NT2/D1 (cell line): ENCODE results near the gene IL36B.

Experiments
- DNase-seq: peaks from one replicate; pipeline ENCODE4 v3.0.0-alpha.2; 2011; ENCODE audit warnings: low read depth, low spot score
- H3K27me3 ChIP-seq: 2 replicates; pipeline ENCODE4 v1.6.0; 2011; ENCODE audit warnings: mild to moderate bottlenecking; ENCODE audit not compliant: insufficient read length, insufficient read depth
- H3K36me3 ChIP-seq: 2 replicates; pipeline ENCODE4 v1.6.1; 2011; ENCODE audit warnings: mild to moderate bottlenecking, low read length, mixed read lengths; ENCODE audit not compliant: insufficient read depth, insufficient read length
- H3K4me1 ChIP-seq: 2 replicates; pipeline ENCODE4 v1.5.1; 2011; ENCODE audit not compliant: insufficient read depth, insufficient read length
- H3K4me3 ChIP-seq: 2 replicates; pipeline ENCODE4 v1.5.1; 2011; ENCODE audit warnings: low read depth; ENCODE audit not compliant: insufficient read length
- H3K9ac ChIP-seq: 2 replicates; pipeline ENCODE4 v1.6.0; 2011; ENCODE audit warnings: low read depth; ENCODE audit not compliant: insufficient read length
- H3K9me3 ChIP-seq: 2 replicates; pipeline ENCODE4 v1.5.1; 2011; ENCODE audit warnings: mild to moderate bottlenecking, low read length; ENCODE audit not compliant: insufficient read depth
- SUZ12 ChIP-seq: IDR thresholded peaks from 2 replicates; pipeline ENCODE4 v1.6.1; 2011; ENCODE audit not compliant: insufficient read length, insufficient read depth; ENCODE audit errors: extremely low read depth
- YY1 ChIP-seq: IDR thresholded peaks from 2 replicates; pipeline ENCODE4 v1.6.1; 2011; ENCODE audit not compliant: insufficient read length, insufficient read depth
- ZNF274 ChIP-seq: IDR thresholded peaks from 2 replicates; pipeline ENCODE4 v1.6.1; 2011; ENCODE audit warnings: mild to moderate bottlenecking, low read depth, low read length

IL36B gene

DNA sequence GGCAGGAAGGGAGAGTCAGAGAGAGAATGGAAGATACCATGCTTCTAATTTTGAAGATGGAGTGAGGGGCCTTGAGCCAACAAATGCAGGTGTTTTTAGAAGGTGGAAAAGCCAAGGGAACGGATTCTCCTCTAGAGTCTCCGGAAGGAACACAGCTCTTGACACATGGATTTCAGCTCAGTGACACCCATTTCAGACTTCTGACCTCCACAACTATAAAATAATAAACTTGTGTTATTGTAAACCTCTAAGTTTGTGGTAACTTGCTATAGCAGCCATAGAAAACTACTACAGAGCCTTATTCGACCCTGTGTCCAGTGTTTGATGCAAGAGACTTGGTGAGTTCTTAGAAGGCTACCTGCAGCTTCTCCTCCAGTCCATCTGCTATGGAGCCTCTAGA lies 22.9 kb upstream of the IL36B start:
- H3K9ac ChIP-seq = no peak overlapping the region
- TF ChIP-seq ZNF274 = no peak
- TF ChIP-seq YY1 = no peak
- no peak for TF ChIP-seq SUZ12
- DNase-seq = no peak
- peaks cover 3% of the 10 kb centered on the region for H3K27me3 ChIP-seq
- no peak overlapping the region for H3K4me3 ChIP-seq
- H3K36me3 ChIP-seq = no peaks in the 10 kb centered on the region
- no peaks in the 10 kb centered on the region for H3K9me3 ChIP-seq
- H3K4me1 ChIP-seq = no peaks in the 10 kb centered on the region

DNA sequence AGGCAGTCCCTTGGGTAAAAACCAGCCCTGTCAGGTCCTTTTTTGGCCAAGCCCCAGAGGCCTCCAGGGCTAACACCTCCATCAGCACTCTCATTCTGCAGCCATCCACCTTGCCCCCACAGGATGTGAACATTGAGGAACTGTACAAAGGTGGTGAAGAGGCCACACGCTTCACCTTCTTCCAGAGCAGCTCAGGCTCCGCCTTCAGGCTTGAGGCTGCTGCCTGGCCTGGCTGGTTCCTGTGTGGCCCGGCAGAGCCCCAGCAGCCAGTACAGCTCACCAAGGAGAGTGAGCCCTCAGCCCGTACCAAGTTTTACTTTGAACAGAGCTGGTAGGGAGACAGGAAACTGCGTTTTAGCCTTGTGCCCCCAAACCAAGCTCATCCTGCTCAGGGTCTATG lies 22.4 kb upstream of the IL36B start:
- H3K36me3 ChIP-seq = no peaks in the 10 kb centered on the region
- DNase-seq = no peak
- no peak overlapping the region for H3K9ac ChIP-seq
- no peak for TF ChIP-seq ZNF274
- no peak for TF ChIP-seq SUZ12
- TF ChIP-seq YY1 = no peak
- no peaks in the 10 kb centered on the region for H3K9me3 ChIP-seq
- no peak overlapping the region for H3K4me3 ChIP-seq
- peaks cover 3% of the 10 kb centered on the region for H3K27me3 ChIP-seq
- H3K4me1 ChIP-seq = no peaks in the 10 kb centered on the region

DNA sequence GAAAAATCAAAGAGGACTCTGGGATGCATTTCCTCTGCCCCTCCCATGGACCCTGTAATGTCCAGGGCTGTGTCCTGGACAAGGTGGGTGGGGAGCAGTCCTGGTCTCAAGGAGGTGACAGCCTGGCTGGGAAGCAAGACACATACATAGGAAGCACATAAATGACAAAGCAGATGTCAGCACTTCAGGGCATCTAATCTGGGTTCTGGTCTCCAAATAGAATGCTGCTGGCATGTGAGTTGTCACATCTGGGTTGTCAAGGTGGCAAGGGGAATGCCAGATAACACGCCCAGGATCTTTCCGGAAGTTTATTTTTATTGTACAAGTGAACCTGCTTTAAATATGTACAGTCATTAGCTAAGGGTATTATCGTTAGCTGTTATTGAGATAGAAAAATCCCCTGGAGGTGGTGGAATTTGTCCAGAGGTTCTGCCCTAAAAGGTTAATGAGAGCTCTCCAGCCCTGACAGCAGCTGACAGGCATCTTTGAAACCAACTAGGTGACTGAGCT lies 20.7 kb upstream of the IL36B start:
- no peak for TF ChIP-seq SUZ12
- TF ChIP-seq ZNF274 = no peak
- no peak for TF ChIP-seq YY1
- H3K36me3 ChIP-seq = no peaks in the 10 kb centered on the region
- no peak for DNase-seq

DNA sequence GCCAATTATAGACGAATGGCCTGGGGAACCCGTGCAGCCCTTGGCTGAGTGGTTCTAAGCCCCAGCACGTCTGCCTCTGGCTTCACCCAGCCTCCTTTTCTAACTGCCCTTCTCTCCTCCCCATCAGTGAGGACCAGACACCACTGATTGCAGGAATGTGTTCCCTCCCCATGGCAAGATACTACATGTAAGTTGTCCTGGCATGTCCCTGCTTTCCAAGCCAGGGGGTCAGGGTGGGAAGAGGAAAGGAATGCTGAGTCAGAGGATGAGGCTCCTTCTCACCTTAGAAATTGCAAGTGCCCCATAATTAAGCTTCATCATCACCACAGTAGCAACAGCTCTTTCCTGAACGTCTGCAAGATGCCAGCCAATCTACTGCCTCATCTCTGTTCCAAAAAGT lies 19.9 kb upstream of the IL36B start:
- Histone ChIP-seq H3K9me3 (no peaks in the 10 kb centered on the region), H3K4me1 (no peaks in the 10 kb centered on the region), H3K4me3 (no peak overlapping the region), H3K9ac (no peak overlapping the region), H3K36me3 (no peaks in the 10 kb centered on the region), H3K27me3 (peaks cover 3% of the 10 kb centered on the region)
- no peak for DNase-seq
- TF ChIP-seq SUZ12 (no peak), YY1 (no peak), ZNF274 (no peak)

More for the DNA sequence above, 20.7 kb upstream of the IL36B start:
- H3K4me1 ChIP-seq = no peaks in the 10 kb centered on the region
- no peak overlapping the region for H3K4me3 ChIP-seq
- H3K27me3 ChIP-seq = peaks cover 3% of the 10 kb centered on the region
- no peaks in the 10 kb centered on the region for H3K9me3 ChIP-seq
- no peak overlapping the region for H3K9ac ChIP-seq

DNA sequence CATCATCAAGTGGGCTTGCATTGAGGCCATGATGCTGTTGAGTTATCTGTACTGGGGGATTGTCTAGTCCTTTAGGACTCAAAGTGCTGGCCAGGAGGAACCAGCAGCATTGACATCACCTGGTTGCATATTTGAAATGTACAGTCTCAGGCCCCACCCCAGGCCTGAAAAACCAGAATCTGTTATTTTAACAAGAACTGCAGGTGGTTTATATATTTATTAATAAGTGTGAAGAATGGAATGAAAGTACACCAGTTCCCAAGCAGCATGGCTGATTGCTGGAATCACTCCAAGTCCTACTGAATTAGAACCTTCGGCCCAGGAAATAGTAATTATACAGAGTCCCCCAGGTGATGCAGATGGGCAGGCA lies 17.9 kb upstream of the IL36B start:
- H3K36me3 ChIP-seq = no peaks in the 10 kb centered on the region
- TF ChIP-seq ZNF274 = no peak
- TF ChIP-seq SUZ12 = no peak
- no peak for TF ChIP-seq YY1
- DNase-seq = no peak
- no peaks in the 10 kb centered on the region for H3K4me1 ChIP-seq
- no peak overlapping the region for H3K9ac ChIP-seq
- H3K4me3 ChIP-seq = no peak overlapping the region
- H3K27me3 ChIP-seq = peaks cover 3% of the 10 kb centered on the region
- H3K9me3 ChIP-seq = no peaks in the 10 kb centered on the region

DNA sequence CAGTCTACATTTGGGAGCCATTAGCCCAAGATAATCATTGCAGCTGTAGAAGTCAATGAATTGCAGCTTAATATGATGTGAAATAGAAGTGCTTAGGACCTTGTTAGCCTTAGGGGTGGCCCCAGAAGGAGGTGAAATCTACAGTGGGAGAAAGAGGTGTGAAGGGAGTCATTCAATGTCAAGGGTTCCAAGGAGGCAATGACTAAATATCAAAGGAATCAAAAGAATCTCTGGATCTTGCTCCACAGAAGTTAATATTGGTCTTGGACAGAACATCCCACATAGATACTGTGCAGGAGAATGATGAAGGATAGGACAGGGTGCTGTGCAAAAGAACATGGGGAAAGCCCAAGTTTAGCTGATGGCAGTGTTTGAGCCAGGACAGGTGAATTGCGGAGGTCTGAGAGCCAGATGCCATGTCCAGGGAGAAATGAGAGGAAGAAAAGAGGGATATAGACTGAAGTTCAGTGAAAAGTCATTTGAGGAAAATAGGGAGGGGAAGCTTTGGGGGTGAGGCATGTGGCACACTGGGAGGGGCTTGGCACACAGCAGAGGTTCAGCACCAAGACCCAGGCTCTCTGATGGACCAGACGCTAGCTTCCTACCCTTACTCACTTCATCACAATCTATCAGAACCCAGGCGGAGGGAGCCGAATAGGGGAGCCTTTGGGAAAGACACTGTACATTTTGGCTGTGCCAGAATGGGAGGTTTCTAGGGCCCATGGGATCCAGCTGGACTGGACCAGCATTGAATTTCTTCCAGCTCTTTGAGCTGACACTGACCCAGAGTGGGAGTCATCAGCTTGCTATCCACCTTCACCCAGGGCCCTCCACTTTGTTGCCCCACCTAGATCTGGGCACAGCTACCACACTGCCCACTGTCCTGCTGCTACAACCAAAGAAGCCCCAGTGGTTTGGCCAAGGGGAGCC lies 17.3 kb upstream of the IL36B start:
- Histone ChIP-seq H3K4me3 (no peak overlapping the region), H3K9ac (no peak overlapping the region), H3K36me3 (no peaks in the 10 kb centered on the region), H3K4me1 (no peaks in the 10 kb centered on the region), H3K27me3 (peaks cover 3% of the 10 kb centered on the region), H3K9me3 (no peaks in the 10 kb centered on the region)
- no peak for TF ChIP-seq YY1
- TF ChIP-seq ZNF274 = no peak
- no peak for TF ChIP-seq SUZ12
- no peak for DNase-seq

DNA sequence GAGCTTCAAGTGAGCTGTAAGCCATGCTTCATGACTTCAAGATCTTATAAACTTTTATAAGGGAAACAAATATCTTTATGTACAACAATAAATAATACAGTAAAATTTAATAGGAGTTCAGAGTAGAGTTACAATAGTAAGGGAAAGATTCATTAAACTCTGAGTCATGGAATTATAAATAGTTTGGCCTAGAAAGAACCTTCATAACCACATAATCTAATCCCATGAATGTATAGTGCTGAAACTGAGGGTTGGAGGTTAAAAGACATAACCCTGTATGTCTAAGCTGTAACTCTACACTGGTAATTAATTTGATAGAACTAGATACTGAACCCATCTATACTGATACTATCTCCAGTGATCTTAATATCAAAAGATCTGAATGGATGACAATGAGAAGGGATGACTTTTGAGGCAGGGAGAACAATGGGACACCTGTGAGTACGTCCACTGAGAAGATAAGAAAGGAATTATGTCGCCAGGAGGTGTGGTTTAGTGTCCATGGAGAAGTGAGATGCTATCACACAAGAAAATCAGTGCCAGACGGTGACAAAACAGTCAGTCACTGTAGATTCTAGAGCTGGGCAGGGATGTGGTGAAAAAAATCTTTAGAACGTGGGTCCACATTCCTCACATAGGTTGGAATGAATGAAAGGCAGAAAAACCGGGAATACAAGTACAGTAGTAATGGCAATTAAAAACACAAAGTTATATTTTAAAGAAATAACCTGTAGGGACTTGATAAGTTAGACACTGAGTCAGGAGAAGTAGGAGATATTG lies 16.2 kb upstream of the IL36B start:
- Histone ChIP-seq H3K4me3 (no peak overlapping the region), H3K27me3 (no peaks in the 10 kb centered on the region), H3K4me1 (no peaks in the 10 kb centered on the region), H3K9me3 (no peaks in the 10 kb centered on the region), H3K36me3 (no peaks in the 10 kb centered on the region), H3K9ac (no peak overlapping the region)
- no peak for TF ChIP-seq YY1
- TF ChIP-seq SUZ12 = no peak
- TF ChIP-seq ZNF274 = no peak
- DNase-seq = no peak
